HepG2 (cell line): Measurements from ENCODE around the gene DAD1. TPM values are rescaled to one million over a fixed set of nuclear protein-coding genes. Genes with fewer than 3 reads are reported as not detected.
A peak's percentile ranks its signal among the peaks of the same experiment; 100 is the strongest.

Experiments
- AKNA ChIP-seq: sonication (generic); formaldehyde crosslinking; IDR thresholded peaks from 2 replicates; pipeline ENCODE4 v1.4.0; 2020; ENCODE audit warnings: missing genetic modification reagents, borderline replicate concordance
- ATAD3A ChIP-seq: sonication (generic); formaldehyde crosslinking; IDR thresholded peaks from 2 replicates; pipeline ENCODE4 v1.4.0; 2020; ENCODE audit warnings: missing genetic modification reagents
- DDIT3 ChIP-seq: sonication (generic); formaldehyde crosslinking; IDR thresholded peaks from 2 replicates; pipeline ENCODE4 v1.4.0; 2020; ENCODE audit warnings: mild to moderate bottlenecking, missing genetic modification reagents
- HMG20B ChIP-seq: conservative IDR thresholded peaks from 2 replicates; pipeline ENCODE4 v1.6.1; 2016; ENCODE audit warnings: missing genetic modification reagents, missing compliant biosample characterization
- MAFF ChIP-seq: IDR thresholded peaks from 2 replicates; pipeline ENCODE4 v1.6.1; 2011; ENCODE audit warnings: low read depth, low read length, improper control_type of control experiment
- MAFG ChIP-seq: sonication (generic); formaldehyde crosslinking; IDR thresholded peaks from 2 replicates; pipeline ENCODE4 v1.5.1; 2020; ENCODE audit warnings: mild to moderate bottlenecking, missing genetic modification reagents
- MED13 ChIP-seq: sonication (generic); formaldehyde crosslinking; IDR thresholded peaks from 2 replicates; pipeline ENCODE4 v1.5.0; 2020; ENCODE audit warnings: missing genetic modification reagents
- NFIB ChIP-seq: sonication (generic); formaldehyde crosslinking; IDR thresholded peaks from 2 replicates; pipeline ENCODE4 v1.9.0; 2021; ENCODE audit warnings: missing genetic modification reagents, mild to moderate bottlenecking, borderline replicate concordance
- NFKB2 ChIP-seq: sonication (generic); formaldehyde crosslinking; IDR thresholded peaks from 2 replicates; pipeline ENCODE4 v1.4.0; 2020; ENCODE audit warnings: missing genetic modification reagents, borderline replicate concordance
- RBM22 ChIP-seq: fragments of 200-400 bp; formaldehyde crosslinking; optimal IDR thresholded peaks from 2 replicates; pipeline ENCODE3; 2017; ENCODE audit warnings: mild to moderate bottlenecking, low read length, moderate library complexity
- RFX3 ChIP-seq: IDR thresholded peaks from 2 replicates; pipeline ENCODE4 v1.6.1; 2016; ENCODE audit warnings: missing biosample characterization, missing genetic modification reagents
- SMARCE1 ChIP-seq: fragments of 450-650 bp; IDR thresholded peaks from 2 replicates; pipeline ENCODE4 v1.6.1; 2017; ENCODE audit warnings: borderline replicate concordance
- TCF7L2 ChIP-seq: IDR thresholded peaks from 2 replicates; pipeline ENCODE4 v1.6.1; 2011; ENCODE audit warnings: mild to moderate bottlenecking, low read depth, low read length, moderate library complexity
- ZBTB1 ChIP-seq: sonication (generic); formaldehyde crosslinking; IDR thresholded peaks from 2 replicates; pipeline ENCODE4 v1.4.0; 2020; ENCODE audit warnings: missing genetic modification reagents, borderline replicate concordance
- ZNF44 ChIP-seq: sonication (generic); formaldehyde crosslinking; IDR thresholded peaks from 2 replicates; pipeline ENCODE4 v1.5.1; 2020; ENCODE audit warnings: mild to moderate bottlenecking, missing genetic modification reagents
- ZNF569 ChIP-seq: sonication (generic); formaldehyde crosslinking; IDR thresholded peaks from 2 replicates; pipeline ENCODE4 v1.5.0; 2020; ENCODE audit warnings: mild to moderate bottlenecking, missing genetic modification reagents, moderate library complexity, borderline replicate concordance
- ZNF614 ChIP-seq: IDR thresholded peaks from 2 replicates; pipeline ENCODE4 v1.6.1; 2018; ENCODE audit warnings: missing biosample characterization, missing genetic modification reagents, inconsistent platforms, borderline replicate concordance
- ZNF749 ChIP-seq: sonication (generic); formaldehyde crosslinking; IDR thresholded peaks from 2 replicates; pipeline ENCODE4 v1.8.0; 2022; ENCODE audit warnings: mild to moderate bottlenecking, missing genetic modification reagents, moderate library complexity, borderline replicate concordance
- ZNF782 ChIP-seq: sonication (generic); formaldehyde crosslinking; IDR thresholded peaks from 2 replicates; pipeline ENCODE4 v1.4.0; 2020; ENCODE audit warnings: missing genetic modification reagents, mild to moderate bottlenecking, borderline replicate concordance
- ZNF788 ChIP-seq: sonication (generic); formaldehyde crosslinking; IDR thresholded peaks from 2 replicates; pipeline ENCODE4 v1.5.0; 2020; ENCODE audit warnings: mild to moderate bottlenecking, missing genetic modification reagents, borderline replicate concordance
- ZSCAN9 ChIP-seq: IDR thresholded peaks from 2 replicates; pipeline ENCODE4 v1.6.1; 2016; ENCODE audit warnings: borderline replicate concordance
- polyA plus RNA-seq, 8 experiments: library from polyadenylated mRNA; depleted of rRNA in 3 of 8; stranded (reverse) in 7 of 8; unstranded in 1 of 8; fragments of >200 nt; fragmentation: Illumina TruSeq in 4 of 8; extraction: Trizol in 4 of 8; gene quantifications; 2 replicates each; pipeline versions ENCODE4 v1.2.1 to v1.2.3, GENCODE V29; 2011 to 2016; ENCODE audit warnings: low read depth in 4 of 8, missing spikeins in 1 of 8, mixed read lengths in 1 of 8; ENCODE audit not compliant: insufficient read depth in 1 of 8
- total RNA-seq, 5 experiments: library from RNA; depleted of rRNA; stranded (reverse); fragments of >200 nt; fragmentation: Illumina TruSeq; extraction: Trizol; gene quantifications; 2 replicates each; pipeline ENCODE4 v1.2.3, GENCODE V29; 2016; ENCODE audit warnings: low read depth in 1 of 5
- TF ChIP-seq, protein P1 (sequence below): sonication (generic); formaldehyde crosslinking; IDR thresholded peaks from 2 replicates; pipeline ENCODE4 v1.5.0; 2020; ENCODE audit warnings: missing genetic modification reagents, mild to moderate bottlenecking, borderline replicate concordance
- TF ChIP-seq, protein P2 (sequence below): sonication (generic); formaldehyde crosslinking; conservative IDR thresholded peaks from 2 replicates; pipeline ENCODE4 v1.5.0; 2020; ENCODE audit warnings: missing genetic modification reagents

The DAD1 gene
- total and polyA plus RNA-seq, 2 of the 13 experiments (the other 11 are each of a cell fraction or from before 2014, with no cell fraction given), result 558 to 626 TPM

DNA sequence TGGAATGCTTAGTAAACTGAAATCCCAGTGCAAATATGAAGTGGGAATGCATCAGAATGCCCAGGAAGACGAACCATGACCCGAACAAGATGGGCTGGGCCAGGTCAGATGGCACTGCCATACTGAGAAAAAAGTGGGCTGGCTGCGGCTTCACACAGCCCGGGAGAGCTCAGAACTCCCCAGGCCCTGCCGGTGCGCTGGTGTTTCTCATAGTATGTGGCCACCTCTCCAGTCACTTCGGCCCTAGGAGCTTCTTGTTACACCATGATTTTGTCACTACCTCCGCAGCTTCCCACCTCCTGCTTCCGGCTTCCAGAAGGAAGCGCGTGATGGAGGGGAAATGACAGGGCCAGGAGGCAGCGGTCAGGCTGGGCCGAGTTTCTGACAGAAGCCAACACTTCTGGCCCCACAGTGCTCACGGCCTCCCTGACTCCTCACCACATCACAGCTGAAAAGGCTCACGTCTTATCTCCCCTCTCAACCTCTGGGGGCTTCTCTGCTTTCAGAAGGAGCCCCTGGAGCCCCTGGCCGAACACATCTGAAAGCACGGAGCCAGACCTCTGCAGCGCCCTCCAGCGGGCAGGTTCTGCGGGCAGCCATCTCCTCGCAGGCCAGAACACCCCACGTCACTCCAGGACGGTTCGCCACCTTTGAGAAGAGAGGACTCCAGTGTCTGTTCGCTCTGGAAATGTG is 30.7 kb downstream of the DAD1 start (continued):
- peak; percentile 42; the same call in 1 of the 2 replicates for TF ChIP-seq NFKB2 (CRISPR knock-in tag)
- TF ChIP-seq ZBTB1 (CRISPR knock-in tag), result peak; percentile 13; the same call in 1 of the 2 replicates
- no peak for TF ChIP-seq ZNF749 (CRISPR knock-in tag)
- no peak for TF ChIP-seq ATAD3A (CRISPR knock-in tag)
- TF ChIP-seq DDIT3 (CRISPR knock-in tag), result no peak
- TF ChIP-seq, protein P1, sequence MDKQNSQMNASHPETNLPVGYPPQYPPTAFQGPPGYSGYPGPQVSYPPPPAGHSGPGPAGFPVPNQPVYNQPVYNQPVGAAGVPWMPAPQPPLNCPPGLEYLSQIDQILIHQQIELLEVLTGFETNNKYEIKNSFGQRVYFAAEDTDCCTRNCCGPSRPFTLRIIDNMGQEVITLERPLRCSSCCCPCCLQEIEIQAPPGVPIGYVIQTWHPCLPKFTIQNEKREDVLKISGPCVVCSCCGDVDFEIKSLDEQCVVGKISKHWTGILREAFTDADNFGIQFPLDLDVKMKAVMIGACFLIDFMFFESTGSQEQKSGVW (CRISPR knock-in tag), result no peak
- TF ChIP-seq MAFG, result no peak
- no peak for TF ChIP-seq HMG20B (CRISPR knock-in tag)
- 0 out of 2 replicates have a peak, but pooled peaks have one; percentile 35 for TF ChIP-seq ZSCAN9 (CRISPR knock-in tag)
- no peak for TF ChIP-seq MED13 (CRISPR knock-in tag)
- TF ChIP-seq AKNA (CRISPR knock-in tag), result no peak
- TF ChIP-seq ZNF614 (CRISPR knock-in tag), result no peak; the same call in 1 of the 2 replicates
- TF ChIP-seq ZNF44, result 0 out of 2 replicates have a peak, but pooled peaks have one; percentile 21
- TF ChIP-seq ZNF569 (CRISPR knock-in tag), result no peak
- no peak for TF ChIP-seq ZNF788 (CRISPR knock-in tag)
- TF ChIP-seq NFIB (CRISPR knock-in tag), result no peak
- no peak for TF ChIP-seq MAFF
- TF ChIP-seq ZNF782 (CRISPR knock-in tag), result 0 out of 2 replicates have a peak, but pooled peaks have one; percentile 37
- no peak for TF ChIP-seq TCF7L2
- no peak for TF ChIP-seq SMARCE1
- TF ChIP-seq RFX3 (CRISPR knock-in tag), result no peak
- TF ChIP-seq RBM22, result no peak
- TF ChIP-seq, protein P2, sequence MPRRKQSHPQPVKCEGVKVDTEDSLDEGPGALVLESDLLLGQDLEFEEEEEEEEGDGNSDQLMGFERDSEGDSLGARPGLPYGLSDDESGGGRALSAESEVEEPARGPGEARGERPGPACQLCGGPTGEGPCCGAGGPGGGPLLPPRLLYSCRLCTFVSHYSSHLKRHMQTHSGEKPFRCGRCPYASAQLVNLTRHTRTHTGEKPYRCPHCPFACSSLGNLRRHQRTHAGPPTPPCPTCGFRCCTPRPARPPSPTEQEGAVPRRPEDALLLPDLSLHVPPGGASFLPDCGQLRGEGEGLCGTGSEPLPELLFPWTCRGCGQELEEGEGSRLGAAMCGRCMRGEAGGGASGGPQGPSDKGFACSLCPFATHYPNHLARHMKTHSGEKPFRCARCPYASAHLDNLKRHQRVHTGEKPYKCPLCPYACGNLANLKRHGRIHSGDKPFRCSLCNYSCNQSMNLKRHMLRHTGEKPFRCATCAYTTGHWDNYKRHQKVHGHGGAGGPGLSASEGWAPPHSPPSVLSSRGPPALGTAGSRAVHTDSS (CRISPR knock-in tag), result no peak
